Central memory CD8-positive, alpha-beta T cell (primary cell): ENCODE data around the gene PHGDH.

Experiments used
- ATAC-seq: fragments of 150-1000 bp; cut with Tn5 transposase; replicated peaks from 2 replicates; pipeline ENCODE4 v1.10.0; 2022; ENCODE audit warnings: mild to moderate bottlenecking, moderate FRiP score, moderate number of reproducible peaks; ENCODE audit not compliant: poor library complexity, severe bottlenecking; ENCODE audit errors: extremely low read depth
- DNase-seq, 2 donors: peaks; one replicate each; pipeline ENCODE4 v3.0.0; 2021; ENCODE audit warnings: low spot score in 2 of 2
- H3K27ac Mint-ChIP-seq: one replicate; pipeline ENCODE4 v1.8.0; 2022; ENCODE audit warnings: low read depth, mild to moderate bottlenecking, moderate library complexity, mixed read lengths
- H3K27me3 Mint-ChIP-seq: one replicate; pipeline ENCODE4 v1.8.0; 2022; ENCODE audit warnings: mixed read lengths
- H3K36me3 Mint-ChIP-seq: one replicate; pipeline ENCODE4 v1.8.0; 2022; ENCODE audit warnings: mild to moderate bottlenecking, moderate library complexity, mixed read lengths; ENCODE audit not compliant: insufficient read depth
- H3K4me1 Mint-ChIP-seq: one replicate; pipeline ENCODE4 v1.8.0; 2022; ENCODE audit warnings: mixed read lengths
- H3K4me3 Mint-ChIP-seq: one replicate; pipeline ENCODE4 v1.8.0; 2022; ENCODE audit warnings: mild to moderate bottlenecking, moderate library complexity, mixed read lengths
- H3K9me3 Mint-ChIP-seq: one replicate; pipeline ENCODE4 v1.8.0; 2022; ENCODE audit warnings: mixed read lengths

The PHGDH gene

DNA sequence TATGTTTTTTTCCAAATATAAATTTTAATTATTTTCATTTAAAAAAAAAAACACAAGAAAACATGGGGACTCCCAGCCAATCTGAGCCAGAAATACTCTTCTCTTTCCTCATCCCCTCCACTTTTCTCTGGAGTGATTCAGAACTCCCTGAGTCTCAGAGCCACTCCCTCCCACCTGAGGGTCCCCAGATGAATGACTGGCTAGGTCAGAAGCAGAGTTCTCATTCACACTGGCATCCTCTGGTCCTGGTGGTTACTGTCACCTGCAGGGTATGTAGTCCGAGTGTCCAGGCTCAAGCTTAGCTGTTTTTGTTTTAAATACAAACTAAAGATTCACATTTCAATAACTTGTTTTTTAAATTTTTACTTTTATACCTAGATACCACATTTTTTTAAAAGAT lies 50.7 kb downstream of the PHGDH start:
- peaks cover 50% of the 10 kb centered on the region for H3K27me3 Mint-ChIP-seq
- H3K4me1 Mint-ChIP-seq: no peaks in the 10 kb centered on the region
- no peak overlapping the region for H3K4me3 Mint-ChIP-seq
- ATAC-seq: no peak
- no peaks in the 10 kb centered on the region for H3K9me3 Mint-ChIP-seq
- no peak for DNase-seq
- no peak overlapping the region for H3K27ac Mint-ChIP-seq
- no peaks in the 10 kb centered on the region for H3K36me3 Mint-ChIP-seq

DNA sequence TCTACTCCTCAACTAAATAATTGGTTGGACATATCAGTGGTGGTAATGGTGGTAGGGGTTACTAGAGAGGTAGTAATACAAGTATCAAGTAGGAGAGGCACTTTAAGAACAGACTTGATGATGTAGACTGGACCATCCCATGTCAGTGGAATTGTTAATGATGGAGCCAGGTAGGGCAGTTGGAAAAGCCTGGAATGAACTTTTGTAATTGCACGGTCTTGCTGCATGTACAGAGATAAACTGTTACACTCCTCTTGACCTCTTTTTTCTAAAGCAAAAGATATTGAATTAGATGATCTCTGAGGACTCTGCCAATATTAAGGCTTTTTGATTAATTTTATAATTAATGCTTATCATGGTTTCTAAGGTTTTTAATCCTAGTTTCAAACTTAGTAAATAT lies 51.2 kb downstream of the PHGDH start:
- H3K4me3 Mint-ChIP-seq: no peak overlapping the region
- no peaks in the 10 kb centered on the region for H3K4me1 Mint-ChIP-seq
- H3K27ac Mint-ChIP-seq: no peak overlapping the region
- ATAC-seq (no peak), DNase-seq (no peak)
- H3K9me3 Mint-ChIP-seq: no peaks in the 10 kb centered on the region
- H3K27me3 Mint-ChIP-seq: peaks cover 50% of the 10 kb centered on the region
- H3K36me3 Mint-ChIP-seq: no peaks in the 10 kb centered on the region

- DNase-seq (no peak), ATAC-seq (no peak)
- Mint-ChIP-seq H3K36me3 (no peaks in the 10 kb centered on the region), H3K4me3 (no peak overlapping the region), H3K27me3 (peaks cover 47% of the 10 kb centered on the region), H3K27ac (no peak overlapping the region), H3K4me1 (no peaks in the 10 kb centered on the region), H3K9me3 (no peaks in the 10 kb centered on the region)
Measured at GRCh38 chr1:119764220-119764619, 52.5 kb downstream of the PHGDH start.

- Mint-ChIP-seq H3K36me3 (no peaks in the 10 kb centered on the region), H3K4me3 (no peak overlapping the region), H3K27me3 (peaks cover 35% of the 10 kb centered on the region), H3K27ac (no peak overlapping the region), H3K4me1 (no peaks in the 10 kb centered on the region), H3K9me3 (no peaks in the 10 kb centered on the region)
- no peak for ATAC-seq
- DNase-seq: no peak
Measured at GRCh38 chr1:119766374-119766794, 54.6 kb downstream of the PHGDH start.

- H3K4me3 Mint-ChIP-seq: no peak overlapping the region
- ATAC-seq: no peak
- H3K36me3 Mint-ChIP-seq: no peaks in the 10 kb centered on the region
- no peaks in the 10 kb centered on the region for H3K9me3 Mint-ChIP-seq
- no peak overlapping the region for H3K27ac Mint-ChIP-seq
- H3K4me1 Mint-ChIP-seq: no peaks in the 10 kb centered on the region
- DNase-seq: no peak
- H3K27me3 Mint-ChIP-seq: peaks cover 35% of the 10 kb centered on the region
Measured at GRCh38 chr1:119767486-119767885, 55.8 kb downstream of the PHGDH start.

DNA sequence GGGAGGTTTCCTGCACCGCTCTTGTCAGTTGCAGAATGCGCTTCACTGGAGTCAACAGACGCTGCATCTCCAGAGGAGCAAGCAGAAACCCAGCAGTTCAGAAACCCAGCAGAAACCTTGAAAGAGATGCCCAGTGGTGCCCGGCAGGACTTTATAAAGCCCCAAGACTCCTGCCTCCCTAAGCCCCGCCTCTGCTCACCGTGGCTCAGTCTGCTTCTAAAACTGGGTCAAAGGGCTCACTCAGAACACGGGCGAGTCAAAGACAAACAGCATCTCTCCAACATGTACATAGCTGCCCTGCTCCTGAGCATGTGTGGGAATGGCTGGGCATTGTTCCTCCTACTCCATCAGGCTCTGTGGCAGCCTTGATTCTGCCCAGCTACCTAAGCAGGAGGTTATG lies 57.0 kb downstream of the PHGDH start, which contains the start of gene HMGCS2:
Gene HMGCS2, minus strand, starts transcription at position 128 of the 400 bp plus-strand sequence. Its CDS starts 61 bp downstream, at position 67.
- H3K36me3 Mint-ChIP-seq: no peaks in the 10 kb centered on the region
- H3K4me3 Mint-ChIP-seq: no peak within 1 kb of the TSS
- H3K4me1 Mint-ChIP-seq: no peaks in the 10 kb centered on the region
- DNase-seq (no peak), ATAC-seq (no peak)
- H3K27me3 Mint-ChIP-seq: peaks cover 38% of the 10 kb centered on the region
- H3K27ac Mint-ChIP-seq: no peak within 1 kb of the TSS
- no peaks in the 10 kb centered on the region for H3K9me3 Mint-ChIP-seq

DNA sequence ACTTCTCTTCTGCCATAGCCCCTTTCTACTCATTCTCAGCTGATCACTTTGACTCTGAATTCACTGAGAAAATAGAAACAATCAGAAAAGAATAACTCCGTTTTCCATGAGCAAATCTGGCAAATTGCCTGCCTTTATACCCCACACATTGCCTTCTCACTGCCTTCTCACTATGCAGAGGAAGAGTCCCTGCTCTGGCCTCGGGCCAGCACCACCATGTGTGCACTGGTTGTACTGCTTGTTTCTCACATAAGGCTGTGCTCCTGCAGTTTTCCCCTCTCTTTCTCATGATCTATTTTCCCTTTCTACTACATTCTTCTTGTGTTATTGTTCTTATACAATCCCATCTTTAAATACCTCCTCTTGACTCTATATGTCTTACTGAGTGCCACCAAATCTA lies 59.3 kb downstream of the PHGDH start:
- DNase-seq: no peak
- H3K27me3 Mint-ChIP-seq: peaks cover 34% of the 10 kb centered on the region
- H3K27ac Mint-ChIP-seq: no peak overlapping the region
- no peak for ATAC-seq
- H3K9me3 Mint-ChIP-seq: no peaks in the 10 kb centered on the region
- H3K4me1 Mint-ChIP-seq: no peaks in the 10 kb centered on the region
- H3K36me3 Mint-ChIP-seq: no peaks in the 10 kb centered on the region
- no peak overlapping the region for H3K4me3 Mint-ChIP-seq

- Mint-ChIP-seq H3K27me3 (peaks cover 36% of the 10 kb centered on the region), H3K4me1 (no peaks in the 10 kb centered on the region), H3K4me3 (no peak overlapping the region), H3K27ac (no peak overlapping the region), H3K36me3 (no peaks in the 10 kb centered on the region), H3K9me3 (no peaks in the 10 kb centered on the region)
- DNase-seq (no peak), ATAC-seq (no peak)
Measured at GRCh38 chr1:119771770-119772169, 60.0 kb downstream of the PHGDH start.

DNA sequence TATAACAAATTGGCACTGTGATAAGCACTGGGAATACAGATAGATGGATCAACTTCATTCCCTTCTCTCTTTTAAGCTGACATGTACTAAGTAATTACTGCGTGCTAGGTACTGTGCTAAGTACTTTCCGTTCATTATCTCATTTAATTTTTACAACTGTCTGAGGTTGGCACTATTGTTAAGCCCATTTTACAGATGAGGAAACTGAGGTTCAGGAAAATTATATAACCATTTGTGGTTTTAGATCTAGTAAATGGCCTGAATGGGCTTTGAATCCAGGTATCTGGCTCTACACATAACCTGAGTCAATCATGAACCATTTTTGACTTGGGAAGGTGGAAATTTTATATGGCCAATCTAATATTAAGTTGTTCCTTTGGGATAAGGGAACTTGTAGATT lies 60.6 kb downstream of the PHGDH start:
- Mint-ChIP-seq H3K27ac (no peak overlapping the region), H3K4me1 (no peaks in the 10 kb centered on the region), H3K4me3 (no peak overlapping the region), H3K9me3 (no peaks in the 10 kb centered on the region), H3K27me3 (peaks cover 32% of the 10 kb centered on the region), H3K36me3 (no peaks in the 10 kb centered on the region)
- DNase-seq (no peak), ATAC-seq (no peak)

DNA sequence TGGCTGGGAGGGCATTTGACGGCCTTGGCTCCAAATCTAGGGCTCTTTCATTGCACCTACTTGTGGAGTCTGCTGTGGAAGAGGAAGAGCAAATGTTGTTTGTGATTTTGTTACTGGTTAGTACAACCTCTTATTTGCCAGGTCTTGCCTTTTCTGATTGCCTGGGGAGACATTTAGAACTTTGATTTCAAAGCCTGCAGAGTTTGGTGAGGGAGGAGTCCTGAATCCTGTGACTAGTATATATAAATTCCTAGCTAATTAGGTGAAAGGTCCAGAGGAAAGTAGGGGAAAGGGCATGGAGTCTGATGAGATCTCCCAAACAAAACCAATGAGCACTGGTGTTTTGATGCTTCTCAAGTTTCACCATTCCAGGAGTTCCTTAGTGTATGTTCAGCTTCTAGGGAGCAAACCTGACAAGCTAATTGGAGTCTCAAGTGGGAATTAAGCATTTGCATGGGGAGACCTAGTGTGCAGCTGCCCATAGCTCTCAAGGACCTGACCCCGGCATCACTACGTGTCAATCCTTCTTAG lies 62.0 kb downstream of the PHGDH start:
- H3K27me3 Mint-ChIP-seq: peaks cover 38% of the 10 kb centered on the region
- DNase-seq: no peak
- no peaks in the 10 kb centered on the region for H3K9me3 Mint-ChIP-seq
- no peaks in the 10 kb centered on the region for H3K36me3 Mint-ChIP-seq
- no peaks in the 10 kb centered on the region for H3K4me1 Mint-ChIP-seq
- no peak for ATAC-seq
- H3K4me3 Mint-ChIP-seq: no peak overlapping the region
- H3K27ac Mint-ChIP-seq: no peak overlapping the region

- Mint-ChIP-seq H3K9me3 (no peaks in the 10 kb centered on the region), H3K27me3 (peaks cover 46% of the 10 kb centered on the region), H3K36me3 (peaks cover 2% of the 10 kb centered on the region), H3K4me1 (no peaks in the 10 kb centered on the region), H3K4me3 (no peak overlapping the region), H3K27ac (no peak overlapping the region)
- ATAC-seq (no peak), DNase-seq (no peak)
Measured at GRCh38 chr1:119774746-119775490, 63.2 kb downstream of the PHGDH start.

- H3K9me3 Mint-ChIP-seq: no peaks in the 10 kb centered on the region
- no peak for ATAC-seq
- H3K27me3 Mint-ChIP-seq: peaks cover 61% of the 10 kb centered on the region
- peaks cover 2% of the 10 kb centered on the region for H3K36me3 Mint-ChIP-seq
- H3K4me1 Mint-ChIP-seq: no peaks in the 10 kb centered on the region
- H3K27ac Mint-ChIP-seq: no peak overlapping the region
- H3K4me3 Mint-ChIP-seq: no peak overlapping the region
- DNase-seq: no peak
Measured at GRCh38 chr1:119778359-119778758, 66.6 kb downstream of the PHGDH start.

- ATAC-seq (no peak), DNase-seq (no peak)
- H3K27me3 Mint-ChIP-seq: peaks cover 56% of the 10 kb centered on the region
- no peaks in the 10 kb centered on the region for H3K4me1 Mint-ChIP-seq
- no peak overlapping the region for H3K27ac Mint-ChIP-seq
- peaks cover 2% of the 10 kb centered on the region for H3K36me3 Mint-ChIP-seq
- no peaks in the 10 kb centered on the region for H3K9me3 Mint-ChIP-seq
- H3K4me3 Mint-ChIP-seq: no peak overlapping the region
Measured at GRCh38 chr1:119778886-119779560, 67.3 kb downstream of the PHGDH start.
